Trophoblast cell (in vitro differentiated cells and primary cell): Measurements from ENCODE around the gene SERPING1.

ENCODE experiments used
- DNase-seq, 2 donors: peaks; one replicate each; pipeline ENCODE4 v3.0.0-alpha.2; 2016
- H2AFZ ChIP-seq: 2 replicates; pipeline ENCODE4 v1.6.1; 2013; ENCODE audit warnings: low read length, moderate library complexity, mild to moderate bottlenecking; ENCODE audit not compliant: insufficient read depth, poor library complexity
- H2AK5ac ChIP-seq: 2 replicates; pipeline ENCODE4 v1.6.1; 2013; ENCODE audit warnings: mild to moderate bottlenecking, low read length
- H2BK120ac ChIP-seq: 2 replicates; pipeline ENCODE4 v1.6.1; 2013; ENCODE audit warnings: low read length, mild to moderate bottlenecking, moderate library complexity; ENCODE audit not compliant: insufficient read depth, poor library complexity
- H2BK12ac ChIP-seq: 2 replicates; pipeline ENCODE4 v1.6.1; 2013; ENCODE audit warnings: mild to moderate bottlenecking, low read length, moderate library complexity
- H2BK5ac ChIP-seq: 2 replicates; pipeline ENCODE4 v1.6.1; 2013; ENCODE audit warnings: low read length, low read depth, moderate library complexity, mild to moderate bottlenecking; ENCODE audit not compliant: poor library complexity
- H3K14ac ChIP-seq: 2 replicates; pipeline ENCODE4 v1.6.1; 2013; ENCODE audit warnings: mild to moderate bottlenecking, low read length
- H3K18ac ChIP-seq: 2 replicates; pipeline ENCODE4 v1.6.1; 2013; ENCODE audit warnings: mild to moderate bottlenecking, low read length
- H3K23ac ChIP-seq: 2 replicates; pipeline ENCODE4 v1.6.1; 2013; ENCODE audit warnings: low read length
- H3K27ac ChIP-seq: 2 replicates; pipeline ENCODE4 v1.5.1; 2013; ENCODE audit warnings: low read depth, mild to moderate bottlenecking, inconsistent platforms, low read length, moderate library complexity
- H3K27me3 ChIP-seq: 2 replicates; pipeline ENCODE4 v1.6.1; 2013; ENCODE audit warnings: inconsistent platforms, mild to moderate bottlenecking, low read length, moderate library complexity; ENCODE audit not compliant: insufficient read depth
- H3K36me3 ChIP-seq, 2 experiments: 1 replicate in 1 of 2; 2 replicates in 1 of 2; pipeline ENCODE4 v1.6.1; 2013; ENCODE audit warnings: low read length in 2 of 2, mild to moderate bottlenecking in 2 of 2, moderate library complexity in 1 of 2; ENCODE audit not compliant: insufficient read depth in 2 of 2, control insufficient read depth in 1 of 2
- H3K4ac ChIP-seq: 2 replicates; pipeline ENCODE4 v1.6.1; 2013; ENCODE audit warnings: low read depth, mild to moderate bottlenecking, low read length, moderate library complexity
- H3K4me1 ChIP-seq, 2 experiments: 1 replicate in 1 of 2; 2 replicates in 1 of 2; pipeline ENCODE4 v1.6.1; 2013; ENCODE audit warnings: low read length in 2 of 2, mild to moderate bottlenecking in 2 of 2, moderate library complexity in 1 of 2; ENCODE audit not compliant: insufficient read depth in 2 of 2, control insufficient read depth in 1 of 2
- H3K4me2 ChIP-seq: 2 replicates; pipeline ENCODE4 v1.6.1; 2013; ENCODE audit warnings: inconsistent platforms, mild to moderate bottlenecking, low read length, moderate library complexity
- H3K4me3 ChIP-seq: 2 replicates; pipeline ENCODE4 v1.5.1; 2013; ENCODE audit warnings: mild to moderate bottlenecking, low read depth, low read length, inconsistent platforms
- H3K79me1 ChIP-seq: one replicate; pipeline ENCODE4 v1.6.1; 2013; ENCODE audit warnings: low read length
- H3K79me2 ChIP-seq: 2 replicates; pipeline ENCODE4 v1.6.1; 2013; ENCODE audit warnings: low read length, mild to moderate bottlenecking; ENCODE audit not compliant: control insufficient read depth, insufficient read depth, poor library complexity
- H3K9ac ChIP-seq: 2 replicates; pipeline ENCODE4 v1.6.1; 2013; ENCODE audit warnings: mild to moderate bottlenecking, low read length
- H3K9me3 ChIP-seq: 2 replicates; pipeline ENCODE4 v1.6.1; 2013; ENCODE audit warnings: low read depth, mild to moderate bottlenecking, control low read depth, inconsistent platforms, low read length; ENCODE audit not compliant: insufficient read depth
- H4K12ac ChIP-seq: 2 replicates; pipeline ENCODE4 v1.6.1; 2013; ENCODE audit warnings: low read depth, mild to moderate bottlenecking, low read length, moderate library complexity
- H4K8ac ChIP-seq: 2 replicates; pipeline ENCODE4 v1.6.1; 2013; ENCODE audit warnings: low read depth, mild to moderate bottlenecking, low read length, moderate library complexity
- H4K91ac ChIP-seq: one replicate; pipeline ENCODE4 v1.6.1; 2013; ENCODE audit warnings: low read depth, mild to moderate bottlenecking, low read length, moderate library complexity
- WGBS: extraction: QIAGEN DNeasy Blood & Tissue Kit; methylation state at CpG from one replicate; pipeline ENCODE4 v1.1.7; 2013; ENCODE audit warnings: missing lambda C conversion rate; ENCODE audit not compliant: insufficient read length, insufficient coverage; ENCODE audit errors: extremely low coverage; 5-methylcytosine and 5-hydroxymethylcytosine counted together

The SERPING1 gene

GRCh38 chr11:57568330-57568766 is 29.1 kb upstream of the SERPING1 start:
- no peak overlapping the region for H4K12ac ChIP-seq
- no peak overlapping the region for H2AK5ac ChIP-seq
- no peak overlapping the region for H3K27ac ChIP-seq
- H4K8ac ChIP-seq: no peak overlapping the region
- peaks cover 0 to 3% of the 10 kb centered on the region in 2 experiments for H3K4me1 ChIP-seq
- H4K91ac ChIP-seq: no peak overlapping the region
- no peak overlapping the region for H3K14ac ChIP-seq
- H3K79me1 ChIP-seq: peaks cover 2% of the 10 kb centered on the region
- H3K9me3 ChIP-seq: no peaks in the 10 kb centered on the region
- H3K4me2 ChIP-seq: peak overlapping the region; percentile 96
- H2BK12ac ChIP-seq: no peak overlapping the region
- WGBS: no CpG with 5 or more reads among the region's 6 CpGs
- no peak overlapping the region for H2BK120ac ChIP-seq
- H3K27me3 ChIP-seq: peaks cover 4% of the 10 kb centered on the region
- no peak overlapping the region for H3K4ac ChIP-seq
- H3K36me3 ChIP-seq: no peaks in the 10 kb centered on the region
- peak in 1 of 2 donors; percentile 70 for DNase-seq
- H2BK5ac ChIP-seq: no peak overlapping the region
- H2AFZ ChIP-seq: no peak overlapping the region
- no peak overlapping the region for H3K4me3 ChIP-seq
- H3K18ac ChIP-seq: no peak overlapping the region
- no peak overlapping the region for H3K9ac ChIP-seq
- H3K79me2 ChIP-seq: no peaks in the 10 kb centered on the region
- no peak overlapping the region for H3K23ac ChIP-seq

GRCh38 chr11:57571606-57572005 is 25.9 kb upstream of the SERPING1 start:
- Histone ChIP-seq H3K79me2 (no peaks in the 10 kb centered on the region), H3K9me3 (no peaks in the 10 kb centered on the region), H4K8ac (no peak overlapping the region), H3K4ac (no peak overlapping the region), H3K79me1 (peaks cover 2% of the 10 kb centered on the region), H3K14ac (no peak overlapping the region), H3K27ac (no peak overlapping the region), H3K23ac (no peak overlapping the region), H2AK5ac (peak overlapping the region; percentile 6), H2BK5ac (no peak overlapping the region), H3K18ac (no peak overlapping the region), H4K12ac (no peak overlapping the region), H2AFZ (no peak overlapping the region), H3K9ac (no peak overlapping the region), H4K91ac (no peak overlapping the region), H3K4me2 (no peak overlapping the region), H3K36me3 (no peaks in the 10 kb centered on the region), H3K27me3 (peaks cover 4% of the 10 kb centered on the region), H2BK120ac (no peak overlapping the region), H3K4me3 (no peak overlapping the region), H2BK12ac (no peak overlapping the region), H3K4me1 (peaks cover 0 to 3% of the 10 kb centered on the region in 2 experiments)
- DNase-seq: no peak
- WGBS: no CpG with 5 or more reads among the region's 2 CpGs

- Histone ChIP-seq H3K27me3 (no peaks in the 10 kb centered on the region), H3K4me1 (no peaks in the 10 kb centered on the region), H2BK120ac (no peak overlapping the region), H3K4me2 (no peak overlapping the region), H3K79me1 (no peaks in the 10 kb centered on the region), H3K9ac (no peak overlapping the region), H4K91ac (no peak overlapping the region), H3K14ac (no peak overlapping the region), H3K36me3 (no peaks in the 10 kb centered on the region), H3K23ac (no peak overlapping the region), H4K12ac (no peak overlapping the region), H3K27ac (no peak overlapping the region), H3K18ac (no peak overlapping the region), H2AFZ (no peak overlapping the region), H3K4me3 (no peak overlapping the region), H3K9me3 (no peaks in the 10 kb centered on the region), H2BK5ac (no peak overlapping the region), H2BK12ac (no peak overlapping the region), H3K79me2 (no peaks in the 10 kb centered on the region), H4K8ac (no peak overlapping the region), H3K4ac (no peak overlapping the region), H2AK5ac (no peak overlapping the region)
- no CpG with 5 or more reads among the region's 4 CpGs for WGBS
- no peak for DNase-seq
Measured at GRCh38 chr11:57574061-57574460, 23.4 kb upstream of the SERPING1 start.

GRCh38 chr11:57584341-57584740 is 13.1 kb upstream of the SERPING1 start:
- H3K79me2 ChIP-seq: no peaks in the 10 kb centered on the region
- no peak overlapping the region for H3K4me3 ChIP-seq
- H2AFZ ChIP-seq: no peak overlapping the region
- H3K9me3 ChIP-seq: no peaks in the 10 kb centered on the region
- no peak overlapping the region for H2BK5ac ChIP-seq
- no peak overlapping the region for H2AK5ac ChIP-seq
- no peak overlapping the region for H3K23ac ChIP-seq
- no peak overlapping the region for H4K8ac ChIP-seq
- H2BK12ac ChIP-seq: no peak overlapping the region
- H3K36me3 ChIP-seq: no peaks in the 10 kb centered on the region
- no peak overlapping the region for H3K4me2 ChIP-seq
- H3K14ac ChIP-seq: no peak overlapping the region
- no peak overlapping the region for H3K27ac ChIP-seq
- no peak overlapping the region for H2BK120ac ChIP-seq
- H4K12ac ChIP-seq: no peak overlapping the region
- no CpG with 5 or more reads among the region's 9 CpGs for WGBS
- H3K18ac ChIP-seq: no peak overlapping the region
- H3K79me1 ChIP-seq: no peaks in the 10 kb centered on the region
- no peak overlapping the region for H3K4ac ChIP-seq
- H3K27me3 ChIP-seq: no peaks in the 10 kb centered on the region
- H3K4me1 ChIP-seq: peaks cover 0 to 3% of the 10 kb centered on the region in 2 experiments
- no peak overlapping the region for H4K91ac ChIP-seq
- no peak overlapping the region for H3K9ac ChIP-seq
- DNase-seq: no peak
